HEK293 (cell line): ENCODE results near the gene ULBP2.

Experiments
- CTCF ChIA-PET: fragments of 350-600 bp; formaldehyde crosslinking; extraction: SDS; loops from one replicate; lab custom pipeline; 2021; ENCODE audit warnings: antibody characterized with exemption; lab: Yijun Ruan, JAX
- POLR2A ChIA-PET: fragments of 300-600 bp; formaldehyde crosslinking; extraction: SDS; loops from one replicate; lab custom pipeline; 2020; ENCODE audit warnings: antibody characterized with exemption, inconsistent platforms; lab: Yijun Ruan, JAX
- H3K27ac ChIP-seq: fragments of 200-500 bp; sonication (Bioruptor generic); 2 replicates; pipeline ENCODE4 v1.5.1; 2014; ENCODE audit warnings: low read depth, low read length, control low read depth, inconsistent platforms; ENCODE audit errors: extremely low read depth
- H3K36me3 ChIP-seq, 2 experiments: fragments of 200-500 bp in 1 of 2; sonication (Bioruptor generic) in 1 of 2; 1 replicate in 1 of 2; 2 replicates in 1 of 2; pipeline ENCODE4 v1.5.1; 2014 to 2017; ENCODE audit warnings: inconsistent platforms in 2 of 2, low read length in 2 of 2; ENCODE audit not compliant: control insufficient read depth in 2 of 2, insufficient read depth in 1 of 2
- H3K4me1 ChIP-seq: fragments of 200-500 bp; sonication (Bioruptor generic); 2 replicates; pipeline ENCODE4 v1.5.1; 2014; ENCODE audit warnings: mild to moderate bottlenecking, low read length, inconsistent platforms; ENCODE audit not compliant: control insufficient read depth, insufficient read depth
- H3K4me3 ChIP-seq: 2 replicates; pipeline ENCODE4 v1.5.1; 2011; ENCODE audit warnings: low read depth, mild to moderate bottlenecking, control low read depth, low read length, moderate library complexity
- H3K9me3 ChIP-seq: fragments of 200-500 bp; sonication (Bioruptor generic); 2 replicates; pipeline ENCODE4 v1.5.1; 2014; ENCODE audit warnings: low read depth, low read length, inconsistent platforms; ENCODE audit not compliant: control insufficient read depth, insufficient read depth
- HOXC10 ChIP-seq: sonication (generic); formaldehyde crosslinking; IDR thresholded peaks from 2 replicates; pipeline ENCODE4 v1.8.1; 2023; ENCODE audit warnings: mild to moderate bottlenecking, missing genetic modification reagents
- HOXD13 ChIP-seq: sonication (generic); formaldehyde crosslinking; IDR thresholded peaks from 2 replicates; pipeline ENCODE4 v1.8.0; 2022; ENCODE audit warnings: missing genetic modification reagents, borderline replicate concordance
- SCRT2 ChIP-seq: fragments of 450-650 bp; formaldehyde crosslinking; IDR thresholded peaks from 2 replicates; pipeline ENCODE4 v1.5.1; 2016; ENCODE audit warnings: missing biosample characterization, missing genetic modification characterization
- SETDB1 ChIP-seq: IDR thresholded peaks from one replicate; pipeline ENCODE4 v1.6.1; 2017; ENCODE audit warnings: mild to moderate bottlenecking, low read length, moderate library complexity, mixed read lengths; ENCODE audit not compliant: insufficient read length
- ZBTB17 ChIP-seq: fragments of 450-650 bp; formaldehyde crosslinking; IDR thresholded peaks from 2 replicates; pipeline ENCODE4 v1.5.1; 2016; ENCODE audit warnings: missing biosample characterization, missing genetic modification characterization
- ZBTB21 ChIP-seq: fragments of 450-650 bp; formaldehyde crosslinking; IDR thresholded peaks from 2 replicates; pipeline ENCODE4 v1.5.1; 2017; ENCODE audit warnings: missing biosample characterization, missing genetic modification characterization
- ZFP3 ChIP-seq: fragments of 450-650 bp; formaldehyde crosslinking; IDR thresholded peaks from 2 replicates; pipeline ENCODE4 v1.5.1; 2016; ENCODE audit warnings: low read depth, missing biosample characterization, missing genetic modification characterization
- ZNF10 ChIP-seq: fragments of 450-650 bp; formaldehyde crosslinking; IDR thresholded peaks from 2 replicates; pipeline ENCODE4 v1.5.1; 2017; ENCODE audit warnings: missing biosample characterization, missing genetic modification characterization
- ZNF112 ChIP-seq: fragments of 450-650 bp; formaldehyde crosslinking; IDR thresholded peaks from 2 replicates; pipeline ENCODE4 v1.5.0; 2017; ENCODE audit warnings: missing biosample characterization, missing genetic modification characterization
- ZNF138 ChIP-seq: fragments of 450-650 bp; formaldehyde crosslinking; IDR thresholded peaks from 2 replicates; pipeline ENCODE4 v1.5.1; 2016; ENCODE audit warnings: missing biosample characterization, missing genetic modification characterization, borderline replicate concordance
- ZNF16 ChIP-seq: fragments of 450-650 bp; formaldehyde crosslinking; IDR thresholded peaks from 2 replicates; pipeline ENCODE4 v1.5.1; 2016; ENCODE audit warnings: low read depth, missing biosample characterization, missing genetic modification characterization
- ZNF19 ChIP-seq: fragments of 450-650 bp; formaldehyde crosslinking; IDR thresholded peaks from 2 replicates; pipeline ENCODE4; 2016; ENCODE audit warnings: missing biosample characterization, missing genetic modification characterization, low read depth
- ZNF211 ChIP-seq: fragments of 450-650 bp; formaldehyde crosslinking; IDR thresholded peaks from 2 replicates; pipeline ENCODE4 v1.5.1; 2016; ENCODE audit warnings: low read depth, missing biosample characterization, missing genetic modification characterization
- ZNF24 ChIP-seq: fragments of 450-650 bp; formaldehyde crosslinking; IDR thresholded peaks from 2 replicates; pipeline ENCODE4 v1.5.1; 2016; ENCODE audit warnings: missing biosample characterization, missing genetic modification characterization
- ZNF266 ChIP-seq: fragments of 450-650 bp; formaldehyde crosslinking; IDR thresholded peaks from 2 replicates; pipeline ENCODE4 v1.5.1; 2016; ENCODE audit warnings: missing biosample characterization, missing genetic modification characterization, low read depth
- ZNF274 ChIP-seq, 2 experiments: fragments of 200-500 bp in 1 of 2; fragments of 450-650 bp in 1 of 2; sonication (Bioruptor generic) in 1 of 2; formaldehyde crosslinking in 1 of 2; IDR thresholded peaks; 2 replicates each; pipeline versions ENCODE4 v1.5.1 to v1.6.1; 2014 to 2016; ENCODE audit warnings: borderline replicate concordance in 1 of 2, inconsistent platforms in 1 of 2, low read length in 1 of 2, missing biosample characterization in 1 of 2, missing genetic modification characterization in 1 of 2
- ZNF311 ChIP-seq: fragments of 450-650 bp; formaldehyde crosslinking; IDR thresholded peaks from 2 replicates; pipeline ENCODE4 v1.5.1; 2017; ENCODE audit warnings: missing biosample characterization, missing genetic modification characterization, borderline replicate concordance
- ZNF426 ChIP-seq: fragments of 450-650 bp; formaldehyde crosslinking; IDR thresholded peaks from 2 replicates; pipeline ENCODE4 v1.5.1; 2017; ENCODE audit warnings: missing biosample characterization, missing genetic modification characterization, mild to moderate bottlenecking, inconsistent platforms, moderate library complexity
- ZNF501 ChIP-seq: fragments of 450-650 bp; formaldehyde crosslinking; IDR thresholded peaks from 2 replicates; pipeline ENCODE4 v1.5.1; 2016; ENCODE audit warnings: missing biosample characterization, missing genetic modification characterization
- ZNF514 ChIP-seq: fragments of 450-650 bp; formaldehyde crosslinking; IDR thresholded peaks from 2 replicates; pipeline ENCODE4 v1.5.1; 2016; ENCODE audit warnings: missing biosample characterization, missing genetic modification characterization
- ZNF521 ChIP-seq: fragments of 450-650 bp; formaldehyde crosslinking; IDR thresholded peaks from 2 replicates; pipeline ENCODE4 v1.5.1; 2017; ENCODE audit warnings: missing biosample characterization, mild to moderate bottlenecking, missing genetic modification characterization
- ZNF529 ChIP-seq: fragments of 450-650 bp; formaldehyde crosslinking; IDR thresholded peaks from 2 replicates; pipeline ENCODE4 v1.5.1; 2017; ENCODE audit warnings: missing genetic modification characterization, missing biosample characterization; ENCODE audit not compliant: insufficient replicate concordance
- ZNF549 ChIP-seq: fragments of 450-650 bp; IDR thresholded peaks from 2 replicates; pipeline ENCODE4 v1.5.1; 2018; ENCODE audit warnings: missing biosample characterization, missing genetic modification characterization, mild to moderate bottlenecking, inconsistent platforms, moderate library complexity
- ZNF654 ChIP-seq: fragments of 450-650 bp; formaldehyde crosslinking; IDR thresholded peaks from 2 replicates; pipeline ENCODE4 v1.5.1; 2016; ENCODE audit warnings: low read depth, missing biosample characterization, missing genetic modification characterization
- ZNF76 ChIP-seq: fragments of 450-650 bp; formaldehyde crosslinking; IDR thresholded peaks from 2 replicates; pipeline ENCODE4; 2016; ENCODE audit warnings: low read depth, missing biosample characterization, missing genetic modification characterization, borderline replicate concordance
- ZNF768 ChIP-seq: fragments of 450-650 bp; formaldehyde crosslinking; IDR thresholded peaks from 2 replicates; pipeline ENCODE4 v1.5.1; 2018; ENCODE audit warnings: missing biosample characterization, mild to moderate bottlenecking, missing genetic modification characterization
- ZNF785 ChIP-seq: fragments of 450-650 bp; formaldehyde crosslinking; IDR thresholded peaks from 2 replicates; pipeline ENCODE4 v1.5.1; 2016; ENCODE audit warnings: missing biosample characterization, missing genetic modification characterization
- ZNF837 ChIP-seq: fragments of 450-650 bp; formaldehyde crosslinking; IDR thresholded peaks from 2 replicates; pipeline ENCODE4 v1.5.1; 2016; ENCODE audit warnings: missing biosample characterization, missing genetic modification characterization
- ZNF843 ChIP-seq: fragments of 450-650 bp; formaldehyde crosslinking; IDR thresholded peaks from 2 replicates; pipeline ENCODE4 v1.5.1; 2016; ENCODE audit warnings: missing biosample characterization, missing genetic modification characterization
- ZSCAN16 ChIP-seq: fragments of 450-650 bp; formaldehyde crosslinking; IDR thresholded peaks from 2 replicates; pipeline ENCODE4 v1.5.1; 2016; ENCODE audit warnings: missing biosample characterization, missing genetic modification characterization
- ZXDB ChIP-seq: fragments of 450-650 bp; formaldehyde crosslinking; IDR thresholded peaks from 2 replicates; pipeline ENCODE4 v1.5.1; 2016; ENCODE audit warnings: missing biosample characterization, missing genetic modification characterization
- TF ChIP-seq, protein P1 (sequence below): fragments of 450-650 bp; formaldehyde crosslinking; IDR thresholded peaks from 2 replicates; pipeline ENCODE4 v1.5.1; 2016; ENCODE audit warnings: missing biosample characterization, missing genetic modification characterization
- TF ChIP-seq, protein P2 (sequence below): fragments of 450-650 bp; formaldehyde crosslinking; IDR thresholded peaks from 2 replicates; pipeline ENCODE4 v1.5.1; 2016; ENCODE audit warnings: missing biosample characterization, missing genetic modification characterization
- TF ChIP-seq, protein P3 (sequence below): fragments of 450-650 bp; formaldehyde crosslinking; IDR thresholded peaks from 2 replicates; pipeline ENCODE4 v1.5.1; 2016; ENCODE audit warnings: missing biosample characterization, missing genetic modification characterization

ULBP2 gene

DNA sequence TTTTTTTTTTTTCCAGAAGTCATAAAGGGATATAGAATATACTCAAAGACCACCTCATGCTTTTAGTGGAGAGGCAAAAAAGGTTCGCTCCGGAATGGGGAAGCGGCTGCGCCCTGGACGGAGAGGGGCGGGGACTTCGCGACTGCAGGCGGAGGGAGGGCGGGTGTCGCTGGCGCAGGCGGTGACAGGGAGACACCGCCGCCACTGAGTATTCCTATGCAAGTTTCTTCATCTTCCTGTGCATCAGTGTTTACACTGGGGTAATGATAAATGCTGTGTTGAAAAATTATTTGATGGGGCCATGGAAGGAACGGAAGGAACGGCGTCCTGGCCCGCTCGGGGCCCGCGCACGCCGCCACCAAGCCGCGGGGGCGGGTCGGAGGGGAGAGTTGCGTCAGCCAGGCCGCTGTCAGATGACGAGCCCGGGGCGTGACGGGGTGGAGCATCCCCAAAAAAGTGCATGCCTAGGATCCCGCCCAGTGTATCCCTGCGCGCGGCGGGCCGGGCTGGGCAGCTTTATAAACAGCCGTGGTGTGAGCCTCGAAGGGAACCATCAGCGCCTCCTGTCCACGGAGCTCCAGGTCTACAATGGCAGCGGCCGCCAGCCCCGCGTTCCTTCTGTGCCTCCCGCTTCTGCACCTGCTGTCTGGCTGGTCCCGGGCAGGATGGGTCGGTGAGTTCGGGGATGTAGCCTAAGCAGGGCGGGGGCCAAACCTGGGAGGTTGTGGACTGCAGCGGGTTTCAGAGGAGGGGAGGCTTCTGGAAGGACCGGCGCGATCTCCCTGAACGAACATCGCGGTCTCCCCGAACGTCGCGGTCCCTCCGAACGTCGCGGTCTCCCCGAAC lies 21.9 kb downstream of the ULBP2 start, which contains the start of gene ULBP1:
ULBP1 (plus strand) TSS at position 482 of the 846 bp plus-strand sequence; CDS start at position 589, 107 bp downstream.
- ChIA-PET POLR2A (interaction anchor here (0.6 to 1.4 kb wide), 16 partner anchors 9 to 440 kb away, joined by 3 to 11 read pairs (median 4); no protein-coding TSS in a partner anchor), CTCF (interaction anchor here (0.6 to 1.0 kb wide), 3 partner anchors 23 to 106 kb away, joined by 3 to 4 read pairs (median 3); no protein-coding TSS in a partner anchor)
- Histone ChIP-seq H3K27ac (peak within 1 kb of the TSS; percentile 72; the same call in 1 of the 2 replicates), H3K4me3 (peak within 1 kb of the TSS; percentile 61), H3K36me3 (no peaks in the 10 kb centered on the region), H3K9me3 (no peaks in the 10 kb centered on the region), H3K4me1 (peaks cover 3% of the 10 kb centered on the region)
- TF ChIP-seq ZXDB (tag by site-specific recombination): peak; percentile 94
- no peak for TF ChIP-seq ZNF10 (tag by site-specific recombination)
- TF ChIP-seq ZNF24 (tag by site-specific recombination): 0 out of 2 replicates have a peak, but pooled peaks have one; percentile 66
- TF ChIP-seq ZNF76 (tag by site-specific recombination): peak; percentile 58
- TF ChIP-seq SCRT2 (tag by site-specific recombination): no peak
- TF ChIP-seq, protein P1, sequence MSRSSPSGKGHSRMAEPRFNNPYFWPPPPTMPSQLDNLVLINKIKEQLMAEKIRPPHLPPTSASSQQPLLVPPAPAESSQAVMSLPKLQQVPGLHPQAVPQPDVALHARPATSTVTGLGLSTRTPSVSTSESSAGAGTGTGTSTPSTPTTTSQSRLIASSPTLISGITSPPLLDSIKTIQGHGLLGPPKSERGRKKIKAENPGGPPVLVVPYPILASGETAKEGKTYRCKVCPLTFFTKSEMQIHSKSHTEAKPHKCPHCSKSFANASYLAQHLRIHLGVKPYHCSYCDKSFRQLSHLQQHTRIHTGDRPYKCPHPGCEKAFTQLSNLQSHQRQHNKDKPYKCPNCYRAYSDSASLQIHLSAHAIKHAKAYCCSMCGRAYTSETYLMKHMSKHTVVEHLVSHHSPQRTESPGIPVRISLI (tag by site-specific recombination): peak; percentile 73; the same call in 1 of the 2 replicates
- peak; percentile 9; the same call in 1 of the 2 replicates for TF ChIP-seq ZNF16
- no peak for TF ChIP-seq ZNF521
- no peak for TF ChIP-seq ZNF654 (tag by site-specific recombination)
- TF ChIP-seq ZNF768: peak; percentile 29; the same call in 1 of the 2 replicates
- TF ChIP-seq ZFP3: no peak
- peak; percentile 90 for TF ChIP-seq ZNF501
- TF ChIP-seq ZNF426 (tag by site-specific recombination): no peak
- TF ChIP-seq ZBTB17 (tag by site-specific recombination): peak; percentile 39; the same call in 1 of the 2 replicates
- TF ChIP-seq ZNF837 (tag by site-specific recombination): no peak
- TF ChIP-seq ZNF843 (tag by site-specific recombination): peak; percentile 74
- TF ChIP-seq, protein P2, sequence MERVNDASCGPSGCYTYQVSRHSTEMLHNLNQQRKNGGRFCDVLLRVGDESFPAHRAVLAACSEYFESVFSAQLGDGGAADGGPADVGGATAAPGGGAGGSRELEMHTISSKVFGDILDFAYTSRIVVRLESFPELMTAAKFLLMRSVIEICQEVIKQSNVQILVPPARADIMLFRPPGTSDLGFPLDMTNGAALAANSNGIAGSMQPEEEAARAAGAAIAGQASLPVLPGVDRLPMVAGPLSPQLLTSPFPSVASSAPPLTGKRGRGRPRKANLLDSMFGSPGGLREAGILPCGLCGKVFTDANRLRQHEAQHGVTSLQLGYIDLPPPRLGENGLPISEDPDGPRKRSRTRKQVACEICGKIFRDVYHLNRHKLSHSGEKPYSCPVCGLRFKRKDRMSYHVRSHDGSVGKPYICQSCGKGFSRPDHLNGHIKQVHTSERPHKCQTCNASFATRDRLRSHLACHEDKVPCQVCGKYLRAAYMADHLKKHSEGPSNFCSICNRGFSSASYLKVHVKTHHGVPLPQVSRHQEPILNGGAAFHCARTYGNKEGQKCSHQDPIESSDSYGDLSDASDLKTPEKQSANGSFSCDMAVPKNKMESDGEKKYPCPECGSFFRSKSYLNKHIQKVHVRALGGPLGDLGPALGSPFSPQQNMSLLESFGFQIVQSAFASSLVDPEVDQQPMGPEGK (tag by site-specific recombination): peak; percentile 99
- TF ChIP-seq ZSCAN16: peak; percentile 90
- no peak for TF ChIP-seq ZNF274 (IDR thresholded peaks at IDR 0.05; ENCODE audit: low read length)
- TF ChIP-seq ZNF274 (tag by site-specific recombination; IDR thresholded peaks at IDR 0.05; ENCODE audit: borderline replicate concordance): no peak
- TF ChIP-seq ZNF311: no peak
- TF ChIP-seq ZNF785 (tag by site-specific recombination): no peak
- no peak for TF ChIP-seq ZNF138
- TF ChIP-seq ZNF529 (tag by site-specific recombination): no peak
- no peak for TF ChIP-seq ZNF266 (tag by site-specific recombination)
- TF ChIP-seq ZNF549 (tag by site-specific recombination): no peak
- TF ChIP-seq HOXC10 (CRISPR knock-in tag): no peak
- no peak for TF ChIP-seq ZNF112
- peak; percentile 88 for TF ChIP-seq ZBTB21 (tag by site-specific recombination)
- TF ChIP-seq ZNF19 (tag by site-specific recombination): no peak
- TF ChIP-seq, protein P3, sequence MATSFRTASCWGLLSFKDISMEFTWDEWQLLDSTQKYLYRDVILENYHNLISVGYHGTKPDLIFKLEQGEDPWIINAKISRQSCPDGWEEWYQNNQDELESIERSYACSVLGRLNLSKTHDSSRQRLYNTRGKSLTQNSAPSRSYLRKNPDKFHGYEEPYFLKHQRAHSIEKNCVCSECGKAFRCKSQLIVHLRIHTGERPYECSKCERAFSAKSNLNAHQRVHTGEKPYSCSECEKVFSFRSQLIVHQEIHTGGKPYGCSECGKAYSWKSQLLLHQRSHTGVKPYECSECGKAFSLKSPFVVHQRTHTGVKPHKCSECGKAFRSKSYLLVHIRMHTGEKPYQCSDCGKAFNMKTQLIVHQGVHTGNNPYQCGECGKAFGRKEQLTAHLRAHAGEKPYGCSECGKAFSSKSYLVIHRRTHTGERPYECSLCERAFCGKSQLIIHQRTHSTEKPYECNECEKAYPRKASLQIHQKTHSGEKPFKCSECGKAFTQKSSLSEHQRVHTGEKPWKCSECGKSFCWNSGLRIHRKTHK: no peak
- TF ChIP-seq ZNF514 (tag by site-specific recombination): no peak
- TF ChIP-seq SETDB1: peak; percentile 74
- no peak for TF ChIP-seq HOXD13
- no peak for TF ChIP-seq ZNF211
